ENCODE data around the gene RSPH10B2.
"Not testable (repeated sequence)": the region's sequence is repeated elsewhere in the genome, so short reads cannot be mapped to it uniquely, and the experiment has no call there.

DNA sequence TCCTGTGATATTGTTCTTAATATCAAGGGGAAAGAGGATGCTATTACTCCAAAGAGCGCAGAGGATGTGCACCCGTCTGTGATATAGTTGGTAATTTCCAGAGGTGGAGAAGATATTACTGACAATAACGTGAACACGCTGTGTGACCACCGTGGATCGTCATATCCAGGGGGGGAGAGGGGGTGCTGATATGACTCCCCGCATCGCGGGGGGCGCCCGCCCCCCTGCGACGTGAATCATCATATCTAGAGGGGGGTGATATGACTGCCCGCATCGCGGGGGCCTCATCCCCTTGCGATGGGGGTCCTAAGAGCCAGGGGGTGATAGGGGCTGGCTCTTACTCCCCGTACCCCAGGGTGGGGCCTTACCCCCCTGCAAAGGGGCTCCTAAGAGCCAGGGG is 93.8 kb downstream of the RSPH10B2 start:
- TF ChIP-seq POLR2A (IDR thresholded peaks at IDR 0.05; ENCODE audit: low read length); GATA1 (IDR thresholded peaks at IDR 0.05; ENCODE audit: low read depth, low read length): not testable (repeated sequence)

Measured in erythroblast (primary cell).